VCaP (cell line): ENCODE measurements around the gene MARS1.

ENCODE experiments used
- H3K27ac ChIP-seq: fragments of 450-650 bp; 2 replicates; pipeline ENCODE4 v1.5.1; 2017
- CTCF ChIP-seq: fragments of 450-650 bp; conservative IDR thresholded peaks from 2 replicates; pipeline ENCODE4 v1.5.1; 2017; ENCODE audit warnings: mild to moderate bottlenecking, moderate library complexity

Gene MARS1

DNA sequence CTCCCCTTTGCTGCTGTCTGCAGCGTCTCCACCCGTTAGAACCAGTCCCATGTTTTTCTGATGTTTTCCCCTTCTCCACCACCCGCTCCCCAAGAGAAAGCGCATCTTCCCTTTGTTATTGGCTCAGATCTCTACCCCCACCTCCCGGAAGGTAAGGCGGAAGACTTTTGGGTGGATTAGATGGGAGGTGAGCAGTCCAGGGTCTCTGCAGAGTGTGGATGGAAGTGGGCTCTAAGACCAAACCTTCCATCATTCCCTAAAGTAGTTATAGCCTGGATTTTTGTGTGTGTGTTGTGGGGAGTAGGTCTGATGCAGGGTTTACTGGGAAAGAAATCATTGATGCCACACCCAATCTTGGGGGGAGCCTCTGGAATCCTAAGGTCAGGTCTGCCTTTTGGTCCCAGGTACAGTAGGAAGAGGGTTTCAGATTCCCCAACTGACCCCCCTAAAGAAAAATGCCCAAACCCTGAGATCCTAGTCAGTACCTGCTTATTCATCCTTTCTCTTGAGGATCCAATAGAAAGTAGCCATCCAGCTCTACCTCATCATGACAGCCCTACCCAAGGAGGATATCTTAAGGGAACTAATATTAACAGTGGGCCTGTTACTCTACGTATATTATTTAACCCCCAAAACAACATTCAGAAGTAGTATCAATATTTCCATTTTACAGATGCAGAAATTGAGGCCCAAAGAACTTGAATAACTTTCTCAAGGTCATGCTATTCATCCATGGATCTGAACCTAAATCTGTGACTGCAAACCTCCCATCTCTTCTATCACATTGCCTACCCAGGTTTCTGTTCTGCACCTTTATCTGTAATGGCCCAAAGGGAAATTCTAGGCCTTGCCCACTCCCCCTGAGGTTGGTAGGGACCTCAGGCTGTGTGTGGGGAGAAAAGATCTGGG is 63.0 kb downstream of the MARS1 start:
- H3K27ac ChIP-seq = peak overlapping the region; percentile 64; the same call in 1 of the 2 replicates

GRCh38 chr12:57551637-57552305 is 63.9 kb downstream of the MARS1 start:
- H3K27ac ChIP-seq = no peak overlapping the region
- TF ChIP-seq CTCF = no peak

More for the DNA sequence above, 63.0 kb downstream of the MARS1 start:
- no peak for TF ChIP-seq CTCF

DNA sequence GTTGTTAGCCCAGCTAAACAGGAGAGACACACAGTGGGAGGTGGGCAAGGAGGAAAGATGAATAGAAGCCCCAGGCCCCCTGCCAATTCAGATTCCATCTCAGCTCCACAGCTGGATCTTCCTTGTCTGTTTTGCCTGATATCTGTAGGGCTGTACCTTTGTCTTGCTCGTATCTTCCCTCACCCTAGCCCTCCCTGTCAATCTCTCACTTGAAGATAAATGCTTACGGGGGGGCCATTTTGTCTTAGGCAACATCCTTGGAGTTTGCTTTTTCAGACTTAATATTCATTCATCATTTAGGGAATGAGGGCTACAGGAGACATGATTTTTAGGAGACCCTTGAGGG is 64.4 kb downstream of the MARS1 start:
- H3K27ac ChIP-seq = no peak overlapping the region
- TF ChIP-seq CTCF = no peak

DNA sequence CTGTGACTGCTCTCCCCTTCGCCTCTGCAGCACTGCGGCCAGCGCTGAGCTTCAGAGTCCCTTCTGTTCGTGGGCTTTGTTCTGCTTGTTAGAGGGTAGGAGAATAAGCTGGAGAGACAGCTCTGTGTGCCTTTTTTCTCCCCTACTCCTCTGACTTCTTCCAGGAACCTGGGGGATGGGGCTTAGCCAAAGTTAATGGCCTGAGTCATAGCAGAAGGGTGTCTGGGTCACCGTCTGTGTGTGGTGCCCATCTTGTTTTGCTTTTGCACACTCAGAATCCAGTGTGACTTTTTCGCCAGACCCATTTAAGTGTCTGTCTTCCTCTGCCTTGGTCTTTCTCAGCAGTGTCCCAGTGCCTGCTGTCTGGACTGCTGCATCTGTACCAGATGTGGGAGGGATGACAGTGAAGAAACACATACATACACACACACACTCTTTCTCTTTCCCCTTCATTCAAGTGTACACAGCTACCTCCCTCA is 65.0 kb downstream of the MARS1 start:
- no peak for TF ChIP-seq CTCF
- no peak overlapping the region for H3K27ac ChIP-seq

DNA sequence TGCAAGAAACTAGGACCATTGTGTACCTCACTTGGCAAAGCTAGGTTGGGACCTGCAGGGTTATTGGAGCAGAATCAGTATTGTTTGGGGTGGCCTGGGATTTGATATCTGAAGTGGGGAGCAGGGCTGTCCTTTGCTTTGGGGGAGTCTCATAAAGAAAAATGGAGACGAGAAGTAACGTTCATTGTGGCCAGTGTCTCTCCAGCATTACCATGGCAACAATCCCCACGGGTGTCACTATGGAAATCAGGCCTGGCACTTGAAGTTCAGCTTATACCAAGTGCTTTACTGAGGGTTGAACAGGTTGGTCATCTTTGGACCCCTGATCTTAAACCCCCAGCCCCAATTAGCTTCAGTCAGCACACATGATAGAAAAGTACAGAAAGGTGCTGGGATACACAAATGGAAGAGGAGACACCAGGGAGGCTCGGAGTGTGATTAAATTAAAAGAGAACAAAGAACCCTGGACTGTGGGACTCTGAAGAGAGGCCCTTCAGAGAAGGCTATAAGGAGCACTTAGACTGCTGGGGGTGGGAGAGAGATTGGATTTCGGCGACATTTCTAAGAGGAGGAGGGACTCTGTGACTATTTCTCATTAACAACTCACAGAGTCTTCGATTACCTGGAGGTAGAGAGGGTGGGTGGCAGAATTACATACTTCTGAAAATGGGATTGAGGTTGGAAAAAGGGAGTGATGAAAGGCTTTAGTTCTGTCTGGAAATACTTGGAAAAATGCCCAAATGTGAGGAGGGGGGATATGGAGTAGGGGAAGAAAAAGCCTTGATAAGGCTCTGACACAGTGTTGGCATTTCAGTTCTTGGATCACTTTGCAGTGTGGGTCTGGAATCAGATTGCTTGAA is 65.7 kb downstream of the MARS1 start:
- H3K27ac ChIP-seq = no peak overlapping the region
- no peak for TF ChIP-seq CTCF

- TF ChIP-seq CTCF = no peak
- no peak overlapping the region for H3K27ac ChIP-seq
These were observed 66.6 kb downstream of the MARS1 start for GRCh38 chr12:57554453-57554852.

GRCh38 chr12:57554897-57555296 is 67.0 kb downstream of the MARS1 start:
- TF ChIP-seq CTCF = no peak
- no peak overlapping the region for H3K27ac ChIP-seq
